HepG2 (cell line): ENCODE data around the gene FGD4. TPM values are rescaled to one million over a fixed set of nuclear protein-coding genes. Genes with fewer than 3 reads are reported as not detected.
A peak's percentile ranks its signal among the peaks of the same experiment; 100 is the strongest.

Experiments
- HES4 ChIP-seq: sonication (generic); formaldehyde crosslinking; IDR thresholded peaks from 2 replicates; pipeline ENCODE4 v1.9.0; 2021; ENCODE audit warnings: mild to moderate bottlenecking, missing genetic modification reagents, borderline replicate concordance
- HMG20B ChIP-seq: conservative IDR thresholded peaks from 2 replicates; pipeline ENCODE4 v1.6.1; 2016; ENCODE audit warnings: missing genetic modification reagents, missing compliant biosample characterization
- MBNL3 ChIP-seq: fragments of 250-450 bp; sonication (Bioruptor Pico); conservative IDR thresholded peaks from 2 replicates; pipeline ENCODE4 v1.8.0; 2022; ENCODE audit warnings: mild to moderate bottlenecking, inconsistent platforms
- MTF1 ChIP-seq: sonication (generic); formaldehyde crosslinking; IDR thresholded peaks from 2 replicates; pipeline ENCODE4 v1.5.0; 2020; ENCODE audit warnings: missing genetic modification reagents
- NCOA1 ChIP-seq: sonication (generic); formaldehyde crosslinking; IDR thresholded peaks from 2 replicates; pipeline ENCODE4 v1.9.0; 2021; ENCODE audit warnings: missing genetic modification reagents
- NFE2 ChIP-seq: sonication (generic); formaldehyde crosslinking; IDR thresholded peaks from 2 replicates; pipeline ENCODE4 v1.4.0; 2020; ENCODE audit warnings: missing genetic modification reagents
- NFKB2 ChIP-seq: sonication (generic); formaldehyde crosslinking; IDR thresholded peaks from 2 replicates; pipeline ENCODE4 v1.4.0; 2020; ENCODE audit warnings: missing genetic modification reagents, borderline replicate concordance
- POLR2AphosphoS5 ChIP-seq: IDR thresholded peaks from 2 replicates; pipeline ENCODE4 v1.6.1; 2012; ENCODE audit warnings: low read depth, low read length
- PRPF4 ChIP-seq: fragments of 200-400 bp; formaldehyde crosslinking; IDR thresholded peaks from 2 replicates; pipeline ENCODE4 v1.6.1; 2016; ENCODE audit warnings: low read length, low read depth; ENCODE audit not compliant: poor library complexity, severe bottlenecking
- REPIN1 ChIP-seq: sonication (generic); formaldehyde crosslinking; IDR thresholded peaks from 2 replicates; pipeline ENCODE4 v1.8.0; 2022; ENCODE audit warnings: missing genetic modification reagents, low read depth, mild to moderate bottlenecking, borderline replicate concordance
- SOX5 ChIP-seq: IDR thresholded peaks from 2 replicates; pipeline ENCODE4 v1.6.1; 2016; ENCODE audit warnings: borderline replicate concordance
- SOX6 ChIP-seq, 2 experiments: fragments of 450-650 bp in 1 of 2; sonication (generic) in 1 of 2; formaldehyde crosslinking in 1 of 2; IDR thresholded peaks; 2 replicates each; pipeline versions ENCODE4 v1.4.0 to v1.6.1; 2017 to 2020; ENCODE audit warnings: antibody characterized with exemption in 1 of 2, mild to moderate bottlenecking in 1 of 2, missing genetic modification reagents in 1 of 2
- SP4 ChIP-seq: sonication (generic); formaldehyde crosslinking; IDR thresholded peaks from 2 replicates; pipeline ENCODE4 v1.8.1; 2023; ENCODE audit warnings: mild to moderate bottlenecking, missing genetic modification reagents
- THAP11 ChIP-seq: IDR thresholded peaks from 2 replicates; pipeline ENCODE4 v1.6.1; 2016; ENCODE audit warnings: missing biosample characterization, missing genetic modification reagents
- YY1 ChIP-seq: IDR thresholded peaks from 2 replicates; pipeline ENCODE4 v1.6.1; 2011; ENCODE audit warnings: low read length, low read depth, moderate library complexity, mild to moderate bottlenecking; ENCODE audit not compliant: insufficient read depth, insufficient replicate concordance
- ZBTB21 ChIP-seq: sonication (generic); formaldehyde crosslinking; IDR thresholded peaks from 2 replicates; pipeline ENCODE4 v1.4.0; 2020; ENCODE audit warnings: missing genetic modification reagents
- ZBTB4 ChIP-seq: sonication (generic); formaldehyde crosslinking; IDR thresholded peaks from 2 replicates; pipeline ENCODE4 v1.4.0; 2020; ENCODE audit warnings: missing genetic modification reagents, mild to moderate bottlenecking, borderline replicate concordance
- ZNF160 ChIP-seq: sonication (generic); formaldehyde crosslinking; IDR thresholded peaks from 2 replicates; pipeline ENCODE4 v1.8.0; 2022; ENCODE audit warnings: mild to moderate bottlenecking, inconsistent platforms, missing genetic modification reagents
- ZNF547 ChIP-seq: sonication (generic); formaldehyde crosslinking; IDR thresholded peaks from 2 replicates; pipeline ENCODE4 v1.5.1; 2020; ENCODE audit warnings: mild to moderate bottlenecking, missing genetic modification reagents
- ZNF629 ChIP-seq: sonication (generic); formaldehyde crosslinking; conservative IDR thresholded peaks from 2 replicates; pipeline ENCODE4 v1.5.0; 2020; ENCODE audit warnings: missing genetic modification reagents
- ZNF703 ChIP-seq: sonication (generic); formaldehyde crosslinking; IDR thresholded peaks from 2 replicates; pipeline ENCODE4 v1.5.1; 2020; ENCODE audit warnings: missing genetic modification reagents, mild to moderate bottlenecking, moderate library complexity, borderline replicate concordance
- ZSCAN30 ChIP-seq: sonication (generic); formaldehyde crosslinking; IDR thresholded peaks from 2 replicates; pipeline ENCODE4 v1.5.0; 2020; ENCODE audit warnings: mild to moderate bottlenecking, missing genetic modification reagents
- polyA plus RNA-seq, 8 experiments: library from polyadenylated mRNA; depleted of rRNA in 3 of 8; stranded (reverse) in 7 of 8; unstranded in 1 of 8; fragments of >200 nt; fragmentation: Illumina TruSeq in 4 of 8; extraction: Trizol in 4 of 8; gene quantifications; 2 replicates each; pipeline versions ENCODE4 v1.2.1 to v1.2.3, GENCODE V29; 2011 to 2016; ENCODE audit warnings: low read depth in 4 of 8, missing spikeins in 1 of 8, mixed read lengths in 1 of 8; ENCODE audit not compliant: insufficient read depth in 1 of 8
- total RNA-seq, 5 experiments: library from RNA; depleted of rRNA; stranded (reverse); fragments of >200 nt; fragmentation: Illumina TruSeq; extraction: Trizol; gene quantifications; 2 replicates each; pipeline ENCODE4 v1.2.3, GENCODE V29; 2016; ENCODE audit warnings: low read depth in 1 of 5
- TF ChIP-seq, protein P1 (sequence below): sonication (generic); formaldehyde crosslinking; IDR thresholded peaks from 2 replicates; pipeline ENCODE4 v1.4.0; 2020; ENCODE audit warnings: missing genetic modification reagents
- TF ChIP-seq, protein P2 (sequence below): sonication (generic); formaldehyde crosslinking; IDR thresholded peaks from 2 replicates; pipeline ENCODE4 v1.4.0; 2020; ENCODE audit warnings: mild to moderate bottlenecking, missing genetic modification reagents

Gene FGD4
- total and polyA plus RNA-seq, 2 of the 13 experiments (the other 11 are each of a cell fraction or from before 2014, with no cell fraction given) = 4.6 to 6.6 TPM

GRCh38 chr12:32399370-32400113 is at the start of gene FGD4 (continued):
- TF ChIP-seq ZBTB4 (CRISPR knock-in tag) (no peak), SP4 (0 out of 2 replicates have a peak, but pooled peaks have one; percentile 57), YY1 (peak; percentile 12), HMG20B (CRISPR knock-in tag) (no peak), POLR2AphosphoS5 (no peak), MBNL3 (CRISPR knock-in tag) (no peak), NCOA1 (CRISPR knock-in tag) (peak; percentile 88; the same call in 1 of the 2 replicates), SOX5 (CRISPR knock-in tag) (peak; percentile 8; the same call in 1 of the 2 replicates), ZNF629 (CRISPR knock-in tag) (0 out of 2 replicates have a peak, but pooled peaks have one; percentile 31), ZNF160 (no peak), REPIN1 (CRISPR knock-in tag) (peak; percentile 69; the same call in 1 of the 2 replicates), NFKB2 (CRISPR knock-in tag) (peak; percentile 83; the same call in 1 of the 2 replicates), ZNF547 (0 out of 2 replicates have a peak, but pooled peaks have one; percentile 33), MTF1 (CRISPR knock-in tag) (no peak), PRPF4 (no peak), ZNF703 (CRISPR knock-in tag) (no peak), SOX6 (IDR thresholded peaks at IDR 0.05) (no peak), SOX6 (CRISPR knock-in tag; IDR thresholded peaks at IDR 0.05) (peak; percentile 57), THAP11 (CRISPR knock-in tag) (no peak; the same call in 1 of the 2 replicates), ZSCAN30 (CRISPR knock-in tag) (no peak), NFE2 (CRISPR knock-in tag) (no peak), HES4 (0 out of 2 replicates have a peak, but pooled peaks have one; percentile 72), ZBTB21 (CRISPR knock-in tag) (no peak)
- TF ChIP-seq, protein P1, sequence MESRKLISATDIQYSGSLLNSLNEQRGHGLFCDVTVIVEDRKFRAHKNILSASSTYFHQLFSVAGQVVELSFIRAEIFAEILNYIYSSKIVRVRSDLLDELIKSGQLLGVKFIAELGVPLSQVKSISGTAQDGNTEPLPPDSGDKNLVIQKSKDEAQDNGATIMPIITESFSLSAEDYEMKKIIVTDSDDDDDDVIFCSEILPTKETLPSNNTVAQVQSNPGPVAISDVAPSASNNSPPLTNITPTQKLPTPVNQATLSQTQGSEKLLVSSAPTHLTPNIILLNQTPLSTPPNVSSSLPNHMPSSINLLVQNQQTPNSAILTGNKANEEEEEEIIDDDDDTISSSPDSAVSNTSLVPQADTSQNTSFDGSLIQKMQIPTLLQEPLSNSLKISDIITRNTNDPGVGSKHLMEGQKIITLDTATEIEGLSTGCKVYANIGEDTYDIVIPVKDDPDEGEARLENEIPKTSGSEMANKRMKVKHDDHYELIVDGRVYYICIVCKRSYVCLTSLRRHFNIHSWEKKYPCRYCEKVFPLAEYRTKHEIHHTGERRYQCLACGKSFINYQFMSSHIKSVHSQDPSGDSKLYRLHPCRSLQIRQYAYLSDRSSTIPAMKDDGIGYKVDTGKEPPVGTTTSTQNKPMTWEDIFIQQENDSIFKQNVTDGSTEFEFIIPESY = no peak
- TF ChIP-seq, protein P2, sequence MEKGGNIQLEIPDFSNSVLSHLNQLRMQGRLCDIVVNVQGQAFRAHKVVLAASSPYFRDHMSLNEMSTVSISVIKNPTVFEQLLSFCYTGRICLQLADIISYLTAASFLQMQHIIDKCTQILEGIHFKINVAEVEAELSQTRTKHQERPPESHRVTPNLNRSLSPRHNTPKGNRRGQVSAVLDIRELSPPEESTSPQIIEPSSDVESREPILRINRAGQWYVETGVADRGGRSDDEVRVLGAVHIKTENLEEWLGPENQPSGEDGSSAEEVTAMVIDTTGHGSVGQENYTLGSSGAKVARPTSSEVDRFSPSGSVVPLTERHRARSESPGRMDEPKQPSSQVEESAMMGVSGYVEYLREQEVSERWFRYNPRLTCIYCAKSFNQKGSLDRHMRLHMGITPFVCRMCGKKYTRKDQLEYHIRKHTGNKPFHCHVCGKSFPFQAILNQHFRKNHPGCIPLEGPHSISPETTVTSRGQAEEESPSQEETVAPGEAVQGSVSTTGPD (CRISPR knock-in tag) = no peak
